ENCODE data around the gene MTERF1. TPM values are rescaled to one million over a fixed set of nuclear protein-coding genes. Genes with fewer than 3 reads are reported as not detected.

The MTERF1 gene
- polyA plus RNA-seq, 6 donors from 2014 or later = 11.7 to 17.9 (median 13.8) TPM

DNA sequence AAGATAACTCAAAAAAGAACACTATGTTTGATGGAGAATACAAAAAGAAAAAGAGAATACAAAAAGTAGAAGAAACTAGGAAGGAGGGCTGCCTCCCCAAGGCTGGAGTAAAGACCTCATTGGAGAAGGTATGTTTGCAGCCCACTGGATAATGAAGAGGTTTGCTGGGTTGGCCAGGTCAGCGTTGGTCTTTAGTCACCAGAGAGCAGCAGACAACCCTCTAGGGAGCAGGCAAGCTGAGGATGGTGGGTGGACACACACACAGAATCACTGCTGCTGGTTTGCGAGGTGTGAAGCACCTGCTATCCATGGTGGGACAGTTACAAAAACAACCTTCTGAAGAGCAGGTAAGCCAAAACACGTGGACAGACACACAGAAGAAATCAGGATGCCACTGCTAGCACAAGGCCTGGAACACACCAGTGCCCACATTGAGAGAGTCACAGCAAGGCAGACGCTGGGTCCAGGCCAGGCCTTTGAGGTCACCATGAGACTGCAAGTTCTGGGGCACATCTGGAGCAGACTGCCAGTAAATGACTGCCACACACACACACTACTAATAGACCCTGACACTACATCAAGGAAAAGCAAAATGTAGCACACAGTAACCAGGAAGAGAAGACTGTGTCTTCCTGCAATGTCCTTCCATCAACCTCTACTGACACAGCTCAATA lies 43.0 kb downstream of the MTERF1 start:
- Mint-ChIP-seq H3K27me3 (peaks cover 0 to 6% (median 0%) of the 10 kb centered on the region in 3 donors), H3K4me1 (no peaks in the 10 kb centered on the region), H3K36me3 (peaks cover 0 to 15% of the 10 kb centered on the region in 2 donors), H3K27ac (peak overlapping the region in 2 of 6 donors; percentile 49 to 70), H3K4me3 (no peak overlapping the region), H3K9me3 (peaks cover 5 to 17% (median 11%) of the 10 kb centered on the region in 7 donors)
- no peak for DNase-seq
- no peak for ATAC-seq (ENCODE audit: low read depth in 2 of 2)

DNA sequence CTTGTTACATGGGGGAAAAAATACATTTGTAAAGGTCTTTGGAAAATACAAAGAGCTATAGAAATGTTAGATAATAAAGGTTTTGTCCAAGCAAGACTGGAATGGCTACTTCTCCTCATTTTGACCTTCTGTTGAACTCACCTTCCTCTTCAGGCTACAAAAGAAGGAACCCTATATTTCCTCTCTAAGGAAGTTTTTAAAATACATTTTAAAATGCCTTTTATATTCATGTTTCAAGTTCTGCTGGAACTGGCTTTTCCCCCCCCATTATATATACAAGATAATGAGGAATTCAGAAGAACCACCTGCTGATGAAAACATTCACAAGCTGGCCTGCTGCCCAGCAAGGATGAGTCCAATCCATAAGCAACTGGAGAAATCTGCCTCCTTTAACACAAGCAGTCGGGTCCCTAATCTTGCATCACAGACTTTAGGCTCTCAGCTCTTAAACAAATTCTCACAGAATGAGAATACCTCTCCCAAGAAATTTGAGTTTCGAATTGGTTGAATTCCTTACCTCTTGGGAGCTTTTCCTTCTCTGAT lies 44.6 kb downstream of the MTERF1 start:
- H3K27ac Mint-ChIP-seq = no peak overlapping the region
- H3K27me3 Mint-ChIP-seq = no peaks in the 10 kb centered on the region
- H3K36me3 Mint-ChIP-seq = no peaks in the 10 kb centered on the region
- no peak for ATAC-seq (ENCODE audit: low read depth in 2 of 2)
- no peak for DNase-seq
- H3K4me3 Mint-ChIP-seq = no peak overlapping the region
- peaks cover 0 to 2% (median 0%) of the 10 kb centered on the region in 7 donors for H3K9me3 Mint-ChIP-seq
- H3K4me1 Mint-ChIP-seq = no peaks in the 10 kb centered on the region

DNA sequence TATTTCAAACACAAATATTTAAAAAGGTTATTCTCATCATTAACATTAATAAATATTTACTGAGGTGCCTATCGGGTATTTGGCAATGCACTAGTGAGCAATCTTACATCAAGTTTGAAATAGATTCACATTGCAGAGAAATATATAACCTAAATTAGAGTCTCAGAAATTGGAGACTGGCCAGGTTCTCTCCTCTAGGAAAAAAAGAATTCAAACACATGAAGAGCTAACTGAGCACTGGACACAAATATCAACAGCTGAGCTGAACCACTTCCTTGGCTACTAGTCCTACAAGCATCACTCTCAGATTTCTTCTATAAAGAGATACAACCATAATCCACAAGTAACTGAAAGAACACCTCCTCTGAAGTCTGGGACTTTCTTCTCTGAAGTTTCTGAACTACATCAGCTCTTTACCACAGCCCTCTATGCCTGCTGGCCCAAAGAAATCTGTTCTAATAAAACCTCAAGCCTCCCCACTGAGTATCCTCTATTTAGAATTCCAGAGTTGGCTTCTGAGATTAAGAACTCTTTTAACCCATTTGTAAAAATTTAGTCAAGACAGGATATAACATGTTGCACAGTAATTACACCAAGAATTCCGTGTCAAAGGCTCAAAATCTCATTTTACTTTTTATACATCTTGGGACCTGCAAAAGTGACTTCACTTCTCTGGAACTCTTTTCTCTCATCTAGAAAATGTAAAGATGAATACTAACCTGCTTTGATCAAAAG lies 45.2 kb downstream of the MTERF1 start:
- no peak for DNase-seq
- Mint-ChIP-seq H3K27ac (no peak overlapping the region), H3K36me3 (no peaks in the 10 kb centered on the region), H3K9me3 (peaks cover 0 to 2% (median 0%) of the 10 kb centered on the region in 7 donors), H3K4me3 (no peak overlapping the region), H3K4me1 (no peaks in the 10 kb centered on the region), H3K27me3 (no peaks in the 10 kb centered on the region)
- ATAC-seq (ENCODE audit: low read depth in 2 of 2) = no peak

GRCh38 chr7:91832493-91833045 lies 47.9 kb downstream of the MTERF1 start:
- no peak for ATAC-seq (ENCODE audit: low read depth in 2 of 2)

DNA sequence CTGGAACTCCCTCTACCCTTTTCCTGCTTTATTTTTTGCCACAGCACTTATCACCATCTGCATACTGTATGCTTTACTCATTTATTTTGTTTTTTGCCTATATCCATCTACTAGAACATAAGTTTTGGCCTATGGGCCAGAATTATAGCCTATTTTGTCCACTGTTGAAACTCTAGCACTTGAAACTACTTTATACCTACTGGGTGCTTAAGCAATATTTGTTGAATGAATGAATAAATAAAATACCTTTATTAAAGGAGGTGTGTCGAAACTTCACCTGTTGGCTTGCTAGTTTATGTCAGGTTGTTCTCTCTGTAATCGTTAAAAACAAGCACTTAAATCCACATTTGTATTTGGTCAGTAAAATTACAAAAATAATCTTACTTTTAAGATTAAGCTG lies 53.3 kb downstream of the MTERF1 start:
- Mint-ChIP-seq H3K4me1 (peaks cover 0 to 4% (median 4%) of the 10 kb centered on the region in 3 donors), H3K9me3 (peaks cover 0 to 16% (median 7%) of the 10 kb centered on the region in 7 donors), H3K27ac (no peak overlapping the region), H3K4me3 (no peak overlapping the region), H3K36me3 (peaks cover 15 to 18% of the 10 kb centered on the region in 2 donors), H3K27me3 (no peaks in the 10 kb centered on the region)
- DNase-seq (no peak), ATAC-seq (ENCODE audit: low read depth in 2 of 2) (no peak)

More at GRCh38 chr7:91832493-91833045, 47.9 kb downstream of the MTERF1 start:
- no peaks in the 10 kb centered on the region for H3K36me3 Mint-ChIP-seq
- no peak overlapping the region for H3K27ac Mint-ChIP-seq
- peaks cover 0 to 4% (median 4%) of the 10 kb centered on the region in 3 donors for H3K4me1 Mint-ChIP-seq
- no peak overlapping the region for H3K4me3 Mint-ChIP-seq
- H3K9me3 Mint-ChIP-seq = no peaks in the 10 kb centered on the region
- DNase-seq = no peak
- H3K27me3 Mint-ChIP-seq = no peaks in the 10 kb centered on the region

GRCh38 chr7:91826377-91826776 lies 54.1 kb downstream of the MTERF1 start:
- Mint-ChIP-seq H3K9me3 (peaks cover 6 to 22% (median 15%) of the 10 kb centered on the region in 7 donors), H3K36me3 (peaks cover 17 to 26% of the 10 kb centered on the region in 2 donors)

DNA sequence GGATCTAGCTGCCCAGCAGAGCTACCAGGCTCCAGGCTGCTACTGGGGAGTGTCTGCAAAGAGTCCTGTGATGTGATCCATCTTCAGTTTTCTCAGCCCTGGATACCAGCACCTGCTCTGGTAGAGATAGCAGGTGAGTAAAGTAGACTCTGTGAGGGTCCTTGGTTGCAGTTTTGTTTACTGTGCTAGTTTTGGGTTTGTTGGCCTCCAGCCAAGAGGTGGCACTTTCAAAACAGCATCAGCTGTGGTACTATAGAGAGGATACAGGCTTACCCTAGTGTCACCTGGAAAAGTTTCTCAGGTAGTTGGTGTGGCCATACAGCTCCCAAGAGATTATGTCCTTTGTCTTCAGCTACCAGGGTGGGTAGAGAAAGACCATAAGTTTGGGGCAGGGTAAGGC lies 56.3 kb downstream of the MTERF1 start:
- Mint-ChIP-seq H3K27ac (no peak overlapping the region), H3K36me3 (peaks cover 21 to 26% of the 10 kb centered on the region in 2 donors)
- no peak for ATAC-seq (ENCODE audit: low read depth in 2 of 2)

More at GRCh38 chr7:91826377-91826776, 54.1 kb downstream of the MTERF1 start:
- H3K4me1 Mint-ChIP-seq = peaks cover 0 to 4% (median 4%) of the 10 kb centered on the region in 3 donors
- H3K4me3 Mint-ChIP-seq = no peak overlapping the region
- no peaks in the 10 kb centered on the region for H3K27me3 Mint-ChIP-seq
- ATAC-seq (ENCODE audit: low read depth in 2 of 2) (no peak), DNase-seq (no peak)
- H3K27ac Mint-ChIP-seq = peak overlapping the region in 1 of 6 donors; percentile 61

More for the DNA sequence above, 56.3 kb downstream of the MTERF1 start:
- Mint-ChIP-seq H3K27me3 (no peaks in the 10 kb centered on the region), H3K4me3 (no peak overlapping the region), H3K9me3 (peaks cover 6 to 42% (median 36%) of the 10 kb centered on the region in 7 donors), H3K4me1 (no peaks in the 10 kb centered on the region)
- DNase-seq = no peak

Other genes starting within 250 kb of the MTERF1 start
- gene AKAP9, start 60.2 kb upstream of the MTERF1 start, polyA plus RNA-seq (ENCODE audit: low read depth in 6 of 6) = 10 to 100 TPM; 18.2 to 52.9 (median 21.0) TPM